HepG2 (cell line): ENCODE measurements around the gene TGM4. TPM values are rescaled to one million over a fixed set of nuclear protein-coding genes. Genes with fewer than 3 reads are reported as not detected.

Experiments
- KDM6A ChIP-seq: IDR thresholded peaks from 2 replicates; pipeline ENCODE4 v1.6.1; 2016; ENCODE audit warnings: low read depth
- KLF16 ChIP-seq, 2 experiments: sonication (generic) in 1 of 2; formaldehyde crosslinking in 1 of 2; IDR thresholded peaks; 2 replicates each; pipeline versions ENCODE4 v1.6.1 to v1.8.0; 2016 to 2023; ENCODE audit warnings: missing genetic modification reagents in 2 of 2, missing compliant biosample characterization in 1 of 2
- LCORL ChIP-seq, 2 experiments: fragments of 450-650 bp in 1 of 2; sonication (generic) in 1 of 2; formaldehyde crosslinking in 1 of 2; IDR thresholded peaks; 2 replicates each; pipeline versions ENCODE4 v1.5.0 to v1.6.1; 2017 to 2020; ENCODE audit warnings: antibody characterized with exemption in 1 of 2, missing genetic modification reagents in 1 of 2
- SOX6 ChIP-seq, 2 experiments: fragments of 450-650 bp in 1 of 2; sonication (generic) in 1 of 2; formaldehyde crosslinking in 1 of 2; IDR thresholded peaks; 2 replicates each; pipeline versions ENCODE4 v1.4.0 to v1.6.1; 2017 to 2020; ENCODE audit warnings: antibody characterized with exemption in 1 of 2, mild to moderate bottlenecking in 1 of 2, missing genetic modification reagents in 1 of 2
- ZNF354B ChIP-seq: sonication (generic); formaldehyde crosslinking; IDR thresholded peaks from 2 replicates; pipeline ENCODE4 v1.8.0; 2022; ENCODE audit warnings: mild to moderate bottlenecking, missing genetic modification reagents
- ZNF564 ChIP-seq: sonication (generic); formaldehyde crosslinking; IDR thresholded peaks from 2 replicates; pipeline ENCODE4 v1.8.1; 2023; ENCODE audit warnings: mild to moderate bottlenecking, missing genetic modification reagents
- polyA plus RNA-seq, 8 experiments: library from polyadenylated mRNA; depleted of rRNA in 3 of 8; stranded (reverse) in 7 of 8; unstranded in 1 of 8; fragments of >200 nt; fragmentation: Illumina TruSeq in 4 of 8; extraction: Trizol in 4 of 8; gene quantifications; 2 replicates each; pipeline versions ENCODE4 v1.2.1 to v1.2.3, GENCODE V29; 2011 to 2016; ENCODE audit warnings: low read depth in 4 of 8, missing spikeins in 1 of 8, mixed read lengths in 1 of 8; ENCODE audit not compliant: insufficient read depth in 1 of 8
- total RNA-seq, 5 experiments: library from RNA; depleted of rRNA; stranded (reverse); fragments of >200 nt; fragmentation: Illumina TruSeq; extraction: Trizol; gene quantifications; 2 replicates each; pipeline ENCODE4 v1.2.3, GENCODE V29; 2016; ENCODE audit warnings: low read depth in 1 of 5
- TF ChIP-seq, protein P1 (sequence below): sonication (generic); formaldehyde crosslinking; IDR thresholded peaks from 2 replicates; pipeline ENCODE4 v1.4.0; 2020; ENCODE audit warnings: mild to moderate bottlenecking, missing genetic modification reagents
- TF ChIP-seq, protein P2 (sequence below): sonication (generic); formaldehyde crosslinking; IDR thresholded peaks from 2 replicates; pipeline ENCODE4 v1.4.0; 2020; ENCODE audit warnings: mild to moderate bottlenecking, low read depth, missing genetic modification reagents
- TF ChIP-seq, protein P3 (sequence below): IDR thresholded peaks from 2 replicates; pipeline ENCODE4 v1.6.1; 2016; ENCODE audit warnings: mild to moderate bottlenecking
- TF ChIP-seq, protein P4 (sequence below): sonication (generic); formaldehyde crosslinking; IDR thresholded peaks from 2 replicates; pipeline ENCODE4 v1.4.0; 2020; ENCODE audit warnings: missing genetic modification reagents
- TF ChIP-seq, protein P5 (sequence below): sonication (generic); formaldehyde crosslinking; conservative IDR thresholded peaks from 2 replicates; pipeline ENCODE4 v1.8.0; 2022; ENCODE audit warnings: low read depth, missing genetic modification reagents
- TF ChIP-seq, protein P6 (sequence below): sonication (generic); formaldehyde crosslinking; IDR thresholded peaks from 2 replicates; pipeline ENCODE4 v1.4.0; 2020; ENCODE audit warnings: mild to moderate bottlenecking, missing genetic modification reagents

Gene TGM4
- total and polyA plus RNA-seq, 2 of the 13 experiments (the other 11 are each of a cell fraction or from before 2014, with no cell fraction given) = 0.07 to 0.15 TPM

DNA sequence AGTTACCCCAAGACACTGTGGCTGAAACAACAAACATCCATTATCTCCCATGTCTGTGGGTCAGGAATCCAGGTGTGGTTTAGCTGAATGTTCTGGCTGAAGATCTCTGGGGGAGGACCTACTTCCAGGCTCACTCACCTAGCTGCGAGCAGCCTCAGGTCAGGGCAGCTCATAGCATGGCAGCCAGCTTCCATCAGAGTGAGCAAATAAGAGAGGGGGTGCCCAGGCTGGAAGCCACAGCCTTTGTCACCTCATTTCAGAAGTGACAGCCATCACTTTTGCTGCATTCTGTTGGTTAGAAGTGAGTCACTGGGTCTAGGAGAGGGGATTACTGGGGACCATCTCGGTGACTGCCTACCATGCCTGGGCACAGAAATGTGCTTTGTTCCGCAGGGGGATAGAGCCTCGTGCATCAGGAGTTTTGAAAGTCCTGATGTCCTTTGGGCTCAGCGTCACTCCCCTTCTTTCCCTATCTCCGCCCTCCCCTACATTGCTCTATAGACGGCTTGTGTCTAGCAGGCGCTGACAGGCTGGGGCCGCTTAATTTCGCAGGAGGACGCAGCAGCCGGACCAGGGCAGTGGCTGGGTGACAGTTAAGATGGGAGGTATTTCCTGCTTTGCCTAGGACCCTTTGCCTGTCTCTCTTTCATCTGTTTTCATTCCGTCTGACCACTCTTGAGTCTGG lies 25.4 kb downstream of the TGM4 start (continued):
- TF ChIP-seq, protein P1, sequence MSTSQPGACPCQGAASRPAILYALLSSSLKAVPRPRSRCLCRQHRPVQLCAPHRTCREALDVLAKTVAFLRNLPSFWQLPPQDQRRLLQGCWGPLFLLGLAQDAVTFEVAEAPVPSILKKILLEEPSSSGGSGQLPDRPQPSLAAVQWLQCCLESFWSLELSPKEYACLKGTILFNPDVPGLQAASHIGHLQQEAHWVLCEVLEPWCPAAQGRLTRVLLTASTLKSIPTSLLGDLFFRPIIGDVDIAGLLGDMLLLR (CRISPR knock-in tag) = no peak
- TF ChIP-seq, protein P2, sequence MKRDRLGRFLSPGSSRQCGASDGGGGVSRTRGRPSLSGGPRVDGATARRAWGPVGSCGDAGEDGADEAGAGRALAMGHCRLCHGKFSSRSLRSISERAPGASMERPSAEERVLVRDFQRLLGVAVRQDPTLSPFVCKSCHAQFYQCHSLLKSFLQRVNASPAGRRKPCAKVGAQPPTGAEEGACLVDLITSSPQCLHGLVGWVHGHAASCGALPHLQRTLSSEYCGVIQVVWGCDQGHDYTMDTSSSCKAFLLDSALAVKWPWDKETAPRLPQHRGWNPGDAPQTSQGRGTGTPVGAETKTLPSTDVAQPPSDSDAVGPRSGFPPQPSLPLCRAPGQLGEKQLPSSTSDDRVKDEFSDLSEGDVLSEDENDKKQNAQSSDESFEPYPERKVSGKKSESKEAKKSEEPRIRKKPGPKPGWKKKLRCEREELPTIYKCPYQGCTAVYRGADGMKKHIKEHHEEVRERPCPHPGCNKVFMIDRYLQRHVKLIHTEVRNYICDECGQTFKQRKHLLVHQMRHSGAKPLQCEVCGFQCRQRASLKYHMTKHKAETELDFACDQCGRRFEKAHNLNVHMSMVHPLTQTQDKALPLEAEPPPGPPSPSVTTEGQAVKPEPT (CRISPR knock-in tag) = no peak
- TF ChIP-seq ZNF564 (no peak), KDM6A (no peak), SOX6 (IDR thresholded peaks at IDR 0.05) (no peak), SOX6 (CRISPR knock-in tag; IDR thresholded peaks at IDR 0.05) (peak; percentile 29; the same call in 1 of the 2 replicates), LCORL (IDR thresholded peaks at IDR 0.05) (no peak), LCORL (CRISPR knock-in tag; IDR thresholded peaks at IDR 0.05) (0 out of 2 replicates have a peak, but pooled peaks have one; percentile 39), ZNF354B (CRISPR knock-in tag) (no peak), KLF16 (CRISPR knock-in tag; IDR thresholded peaks at IDR 0.05) (no peak)
- TF ChIP-seq, protein P3, sequence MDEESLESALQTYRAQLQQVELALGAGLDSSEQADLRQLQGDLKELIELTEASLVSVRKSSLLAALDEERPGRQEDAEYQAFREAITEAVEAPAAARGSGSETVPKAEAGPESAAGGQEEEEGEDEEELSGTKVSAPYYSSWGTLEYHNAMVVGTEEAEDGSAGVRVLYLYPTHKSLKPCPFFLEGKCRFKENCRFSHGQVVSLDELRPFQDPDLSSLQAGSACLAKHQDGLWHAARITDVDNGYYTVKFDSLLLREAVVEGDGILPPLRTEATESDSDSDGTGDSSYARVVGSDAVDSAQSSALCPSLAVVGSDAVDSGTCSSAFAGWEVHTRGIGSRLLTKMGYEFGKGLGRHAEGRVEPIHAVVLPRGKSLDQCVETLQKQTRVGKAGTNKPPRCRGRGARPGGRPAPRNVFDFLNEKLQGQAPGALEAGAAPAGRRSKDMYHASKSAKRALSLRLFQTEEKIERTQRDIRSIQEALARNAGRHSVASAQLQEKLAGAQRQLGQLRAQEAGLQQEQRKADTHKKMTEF (CRISPR knock-in tag) = no peak
- TF ChIP-seq, protein P4, sequence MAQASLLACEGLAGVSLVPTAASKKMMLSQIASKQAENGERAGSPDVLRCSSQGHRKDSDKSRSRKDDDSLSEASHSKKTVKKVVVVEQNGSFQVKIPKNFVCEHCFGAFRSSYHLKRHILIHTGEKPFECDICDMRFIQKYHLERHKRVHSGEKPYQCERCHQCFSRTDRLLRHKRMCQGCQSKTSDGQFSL (CRISPR knock-in tag) = no peak
- TF ChIP-seq, protein P5, sequence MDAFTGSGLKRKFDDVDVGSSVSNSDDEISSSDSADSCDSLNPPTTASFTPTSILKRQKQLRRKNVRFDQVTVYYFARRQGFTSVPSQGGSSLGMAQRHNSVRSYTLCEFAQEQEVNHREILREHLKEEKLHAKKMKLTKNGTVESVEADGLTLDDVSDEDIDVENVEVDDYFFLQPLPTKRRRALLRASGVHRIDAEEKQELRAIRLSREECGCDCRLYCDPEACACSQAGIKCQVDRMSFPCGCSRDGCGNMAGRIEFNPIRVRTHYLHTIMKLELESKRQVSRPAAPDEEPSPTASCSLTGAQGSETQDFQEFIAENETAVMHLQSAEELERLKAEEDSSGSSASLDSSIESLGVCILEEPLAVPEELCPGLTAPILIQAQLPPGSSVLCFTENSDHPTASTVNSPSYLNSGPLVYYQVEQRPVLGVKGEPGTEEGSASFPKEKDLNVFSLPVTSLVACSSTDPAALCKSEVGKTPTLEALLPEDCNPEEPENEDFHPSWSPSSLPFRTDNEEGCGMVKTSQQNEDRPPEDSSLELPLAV (CRISPR knock-in tag) = no peak
- TF ChIP-seq, protein P6, sequence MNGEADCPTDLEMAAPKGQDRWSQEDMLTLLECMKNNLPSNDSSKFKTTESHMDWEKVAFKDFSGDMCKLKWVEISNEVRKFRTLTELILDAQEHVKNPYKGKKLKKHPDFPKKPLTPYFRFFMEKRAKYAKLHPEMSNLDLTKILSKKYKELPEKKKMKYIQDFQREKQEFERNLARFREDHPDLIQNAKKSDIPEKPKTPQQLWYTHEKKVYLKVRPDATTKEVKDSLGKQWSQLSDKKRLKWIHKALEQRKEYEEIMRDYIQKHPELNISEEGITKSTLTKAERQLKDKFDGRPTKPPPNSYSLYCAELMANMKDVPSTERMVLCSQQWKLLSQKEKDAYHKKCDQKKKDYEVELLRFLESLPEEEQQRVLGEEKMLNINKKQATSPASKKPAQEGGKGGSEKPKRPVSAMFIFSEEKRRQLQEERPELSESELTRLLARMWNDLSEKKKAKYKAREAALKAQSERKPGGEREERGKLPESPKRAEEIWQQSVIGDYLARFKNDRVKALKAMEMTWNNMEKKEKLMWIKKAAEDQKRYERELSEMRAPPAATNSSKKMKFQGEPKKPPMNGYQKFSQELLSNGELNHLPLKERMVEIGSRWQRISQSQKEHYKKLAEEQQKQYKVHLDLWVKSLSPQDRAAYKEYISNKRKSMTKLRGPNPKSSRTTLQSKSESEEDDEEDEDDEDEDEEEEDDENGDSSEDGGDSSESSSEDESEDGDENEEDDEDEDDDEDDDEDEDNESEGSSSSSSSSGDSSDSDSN = 0 out of 2 replicates have a peak, but pooled peaks have one; percentile 19
- TF ChIP-seq, all 625 proteins: peak for 4
